Pericardium fibroblast (primary cell): ENCODE data around the gene CARD18. TPM values are rescaled to one million over a fixed set of nuclear protein-coding genes. Genes with fewer than 3 reads are reported as not detected.

Experiments used
- total RNA-seq: library from RNA; depleted of rRNA; stranded (reverse); fragments of >200 nt; gene quantifications from 2 replicates; pipeline ENCODE4 v1.2.3, GENCODE V29; 2015

Gene CARD18, protein sequence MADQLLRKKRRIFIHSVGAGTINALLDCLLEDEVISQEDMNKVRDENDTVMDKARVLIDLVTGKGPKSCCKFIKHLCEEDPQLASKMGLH
- total RNA-seq: not detected in 2 replicates

DNA sequence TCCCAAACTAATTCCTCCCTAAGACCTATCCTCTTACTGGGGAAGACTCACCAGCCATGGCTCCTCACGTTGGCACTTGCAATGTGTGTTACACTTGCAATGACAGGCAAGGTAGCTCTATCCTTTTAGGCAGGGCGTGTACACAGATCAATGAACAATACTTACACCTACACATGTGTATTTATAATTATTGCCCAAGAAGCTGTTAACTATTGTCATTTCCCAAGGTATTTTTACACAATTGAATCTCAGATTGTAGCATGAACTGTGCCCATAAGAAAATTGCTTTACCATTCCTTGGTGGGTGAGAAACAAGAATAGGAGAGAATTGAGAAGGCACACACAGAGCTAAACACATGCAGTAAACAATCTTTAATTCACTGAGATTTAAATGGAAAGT is at the start of gene CARD18:
Gene CARD18 (minus strand): TSS at position 101 of the 400 bp plus-strand sequence. CDS start 43 bp downstream, at position 58.

Other genes with a start within 250 kb of the CARD18 start
- not detected in 2 replicates for gene CASP12, start 241.3 kb downstream of the CARD18 start, total RNA-seq
- gene CASP4, start 171.2 kb downstream of the CARD18 start, total RNA-seq: 107 and 126 TPM in 2 replicates
- gene CASP5, start 116.6 kb downstream of the CARD18 start, total RNA-seq: not detected in 2 replicates
- 4.8 and 13.9 TPM in 2 replicates for gene CASP1, start 104.6 kb downstream of the CARD18 start, total RNA-seq
- gene CARD16, start 94.4 kb downstream of the CARD18 start, total RNA-seq: 2.6 and 7.1 TPM in 2 replicates